Neural crest cell (in vitro differentiated cells): ENCODE measurements around the gene CMTR1. TPM values are rescaled to one million over a fixed set of nuclear protein-coding genes. Genes with fewer than 3 reads are reported as not detected.

Experiments used
- DNase-seq: peaks from one replicate; pipeline ENCODE4 v3.0.0; 2021; ENCODE audit warnings: low read depth, mixed read lengths, low spot score
- H3K27ac Mint-ChIP-seq: one replicate; pipeline ENCODE4 v1.8.0; 2021; ENCODE audit warnings: mild to moderate bottlenecking, mixed read lengths; ENCODE audit not compliant: unreplicated experiment
- H3K27me3 Mint-ChIP-seq: 2 replicates; pipeline ENCODE4 v1.8.0; 2021; ENCODE audit warnings: low read depth, mild to moderate bottlenecking, mixed read lengths
- H3K36me3 Mint-ChIP-seq: 2 replicates; pipeline ENCODE4 v1.8.0; 2021; ENCODE audit warnings: low read depth, mild to moderate bottlenecking, mixed read lengths
- H3K4me1 Mint-ChIP-seq: 2 replicates; pipeline ENCODE4 v1.8.0; 2021; ENCODE audit warnings: mixed read lengths
- H3K4me3 Mint-ChIP-seq: one replicate; pipeline ENCODE4 v1.8.0; 2021; ENCODE audit warnings: mild to moderate bottlenecking, mixed read lengths
- H3K9me3 Mint-ChIP-seq: 2 replicates; pipeline ENCODE4 v1.8.0; 2021; ENCODE audit warnings: mixed read lengths
- CTCF ChIP-seq: fragments of 200-600 bp; sonication (generic); conservative IDR thresholded peaks from 2 replicates; pipeline ENCODE4 v1.5.0; 2021; ENCODE audit warnings: antibody characterized with exemption, mild to moderate bottlenecking
- total RNA-seq: library from RNA; stranded (reverse); gene quantifications from 2 replicates; pipeline ENCODE4 v1.2.1, GENCODE V29; 2021

CMTR1 gene
- total RNA-seq, 1 donor from 2014 or later = 51.0 TPM

- Mint-ChIP-seq H3K36me3 (no peaks in the 10 kb centered on the region), H3K27ac (no peak overlapping the region), H3K9me3 (no peaks in the 10 kb centered on the region), H3K4me1 (peaks cover 19% of the 10 kb centered on the region), H3K27me3 (no peaks in the 10 kb centered on the region), H3K4me3 (no peak overlapping the region)
- TF ChIP-seq CTCF = no peak
- DNase-seq = no peak
These were observed 70.4 kb downstream of the CMTR1 start for GRCh38 chr6:37503309-37503965.

- Mint-ChIP-seq H3K4me3 (no peak overlapping the region), H3K9me3 (no peaks in the 10 kb centered on the region), H3K27me3 (no peaks in the 10 kb centered on the region), H3K36me3 (no peaks in the 10 kb centered on the region), H3K4me1 (peaks cover 14% of the 10 kb centered on the region), H3K27ac (no peak overlapping the region)
- no peak for TF ChIP-seq CTCF
- DNase-seq = no peak
These were observed 71.0 kb downstream of the CMTR1 start for GRCh38 chr6:37504024-37504423.

- Mint-ChIP-seq H3K27me3 (peaks cover 3% of the 10 kb centered on the region), H3K9me3 (no peaks in the 10 kb centered on the region)
- TF ChIP-seq CTCF = no peak
These were observed 73.5 kb downstream of the CMTR1 start for GRCh38 chr6:37506479-37506878.

GRCh38 chr6:37507077-37507476, 74.1 kb downstream of the CMTR1 start:
- no peak overlapping the region for H3K27ac Mint-ChIP-seq
- no peak for DNase-seq

More at GRCh38 chr6:37506479-37506878, 73.5 kb downstream of the CMTR1 start:
- DNase-seq = no peak
- Mint-ChIP-seq H3K27ac (no peak overlapping the region), H3K36me3 (no peaks in the 10 kb centered on the region), H3K4me3 (no peak overlapping the region), H3K4me1 (peaks cover under 1% of the 10 kb centered on the region)

GRCh38 chr6:37507690-37508421, 74.8 kb downstream of the CMTR1 start:
- no peak for TF ChIP-seq CTCF
- no peak for DNase-seq
- no peak overlapping the region for H3K27ac Mint-ChIP-seq
- H3K27me3 Mint-ChIP-seq = peaks cover 15% of the 10 kb centered on the region
- no peaks in the 10 kb centered on the region for H3K36me3 Mint-ChIP-seq
- peaks cover 14% of the 10 kb centered on the region for H3K4me1 Mint-ChIP-seq
- H3K4me3 Mint-ChIP-seq = no peak overlapping the region
- H3K9me3 Mint-ChIP-seq = no peaks in the 10 kb centered on the region

More at GRCh38 chr6:37507077-37507476, 74.1 kb downstream of the CMTR1 start:
- Mint-ChIP-seq H3K27me3 (peaks cover 7% of the 10 kb centered on the region), H3K4me3 (no peak overlapping the region), H3K9me3 (no peaks in the 10 kb centered on the region), H3K36me3 (no peaks in the 10 kb centered on the region), H3K4me1 (peaks cover 7% of the 10 kb centered on the region)
- no peak for TF ChIP-seq CTCF
